Measurements from ENCODE around the gene RAB38.

The RAB38 gene

DNA sequence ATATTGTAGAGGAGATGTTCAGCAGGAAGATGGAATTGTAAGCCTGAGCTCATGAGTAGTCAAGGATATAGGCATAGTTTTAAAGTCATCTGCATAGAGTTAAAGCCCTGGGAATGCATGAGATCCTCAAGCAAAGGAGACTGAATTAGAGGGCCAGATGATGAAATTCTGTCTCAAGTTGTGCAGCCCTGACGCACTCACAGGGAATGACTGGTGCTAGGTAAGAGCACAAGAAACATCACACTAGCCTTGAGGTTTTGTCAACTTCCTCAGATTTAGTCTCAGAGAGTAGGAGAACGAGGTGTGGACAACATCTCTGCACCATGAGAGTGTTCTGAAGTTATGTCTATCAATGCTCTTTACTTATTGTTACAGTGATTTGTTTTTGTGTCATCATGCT, 5.8 kb downstream of the RAB38 start:
- DNase-seq = no peak

DNA sequence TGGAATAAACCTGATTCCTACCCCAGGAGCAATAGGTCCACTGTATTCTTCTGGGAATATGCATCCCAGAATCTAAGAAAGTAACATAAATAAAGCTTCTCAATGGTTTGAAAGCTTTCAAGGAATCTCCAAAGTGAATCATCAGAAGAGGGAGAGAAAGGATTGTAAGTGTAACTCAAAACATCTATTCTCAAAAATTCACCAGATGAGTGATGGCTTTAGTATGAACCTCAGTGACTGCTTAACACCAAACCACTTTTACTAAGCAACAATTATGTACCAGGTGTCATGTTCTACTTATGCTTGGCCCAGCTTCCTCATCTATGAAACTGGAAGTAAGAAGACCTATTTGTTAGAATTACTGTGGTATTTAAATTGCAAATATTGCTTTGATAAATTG, 7.4 kb downstream of the RAB38 start:
- DNase-seq = no peak

- DNase-seq = no peak
These were observed 10.2 kb downstream of the RAB38 start for GRCh38 chr11:88164806-88165585.

DNA sequence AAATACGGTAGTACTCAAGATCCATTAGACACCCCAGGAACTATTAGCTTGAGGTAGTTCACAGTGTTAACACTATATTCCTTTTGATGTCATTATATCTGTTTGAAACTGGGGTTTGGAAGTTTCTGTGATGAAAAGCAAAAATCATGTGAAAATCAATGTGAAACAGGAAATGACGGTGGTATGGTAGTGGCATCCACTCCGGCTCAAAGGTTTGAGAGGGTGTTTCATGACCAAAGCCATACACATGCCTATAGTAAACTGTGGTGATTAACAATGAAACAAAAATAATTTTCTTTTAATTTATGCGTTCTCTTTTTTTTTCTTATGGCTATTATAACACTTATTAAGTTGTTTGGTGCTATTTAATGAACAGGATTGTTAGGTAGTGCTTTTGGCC, 10.9 kb downstream of the RAB38 start:
- DNase-seq = no peak

DNA sequence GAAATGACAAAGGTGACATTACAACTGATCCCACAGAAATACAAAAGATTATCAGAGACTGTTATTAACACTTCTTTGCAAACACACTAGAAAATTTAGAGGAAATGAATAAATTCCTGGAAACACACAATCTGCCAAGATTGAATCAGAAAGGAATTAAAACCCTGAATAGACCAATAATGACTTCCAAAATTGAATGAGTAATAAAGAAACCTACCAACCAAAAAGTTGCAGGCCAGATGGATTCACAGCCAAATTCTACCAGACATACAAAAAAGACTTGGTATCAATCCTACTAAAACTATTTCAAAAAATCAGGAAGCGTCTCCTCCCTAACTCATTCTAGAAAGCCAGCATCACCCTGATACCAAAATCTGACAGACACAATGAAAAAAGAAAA, 17.2 kb downstream of the RAB38 start:
- DNase-seq = no peak

- DNase-seq = no peak
These were observed 17.9 kb downstream of the RAB38 start for GRCh38 chr11:88157370-88157769.

DNA sequence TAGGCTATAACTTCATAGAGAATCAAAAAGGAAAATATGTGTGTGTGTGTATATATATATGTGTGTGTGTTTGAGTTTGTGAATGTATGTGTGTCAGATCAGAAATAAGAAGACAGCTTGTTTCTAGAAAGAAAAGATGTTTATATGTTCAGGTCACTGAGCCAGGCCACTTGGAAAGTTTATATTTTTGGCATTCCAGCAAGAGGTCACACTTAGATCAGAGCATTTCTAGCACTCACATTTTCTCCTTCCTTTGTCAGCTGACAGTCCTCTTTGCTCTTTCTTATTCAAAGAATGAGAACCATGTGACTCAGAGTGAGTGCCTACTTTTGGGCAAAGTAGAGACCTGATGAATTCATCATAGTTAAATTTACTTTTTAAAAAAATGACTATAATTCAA, 22.9 kb downstream of the RAB38 start:
- no peak for DNase-seq

DNA sequence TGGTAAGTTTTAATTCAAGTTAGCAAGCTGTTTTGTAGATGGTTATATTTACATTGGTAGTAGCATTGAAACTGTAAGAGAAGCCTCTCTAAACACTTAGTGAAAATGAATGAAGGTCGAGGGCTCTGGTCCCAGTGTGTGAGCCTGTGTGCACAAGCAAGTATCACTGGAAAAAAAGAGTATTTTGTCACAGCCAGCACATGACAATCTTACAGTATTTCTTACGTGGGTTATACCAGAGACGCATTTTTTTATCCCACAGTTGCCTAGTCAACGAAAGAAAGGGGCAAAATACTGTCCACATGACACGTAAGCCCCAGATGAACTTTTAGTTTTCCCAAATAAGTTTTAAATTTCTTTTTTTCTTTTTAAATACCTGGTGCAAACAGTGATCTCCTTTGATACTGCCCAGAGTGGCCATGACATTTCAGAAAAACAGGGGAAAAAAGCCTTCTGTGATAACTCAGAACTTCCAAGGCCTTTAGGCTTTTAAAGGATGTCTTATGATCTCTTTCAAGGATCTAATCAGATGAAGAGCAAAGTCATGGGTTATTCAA, 23.5 kb downstream of the RAB38 start:
- DNase-seq = no peak

DNA sequence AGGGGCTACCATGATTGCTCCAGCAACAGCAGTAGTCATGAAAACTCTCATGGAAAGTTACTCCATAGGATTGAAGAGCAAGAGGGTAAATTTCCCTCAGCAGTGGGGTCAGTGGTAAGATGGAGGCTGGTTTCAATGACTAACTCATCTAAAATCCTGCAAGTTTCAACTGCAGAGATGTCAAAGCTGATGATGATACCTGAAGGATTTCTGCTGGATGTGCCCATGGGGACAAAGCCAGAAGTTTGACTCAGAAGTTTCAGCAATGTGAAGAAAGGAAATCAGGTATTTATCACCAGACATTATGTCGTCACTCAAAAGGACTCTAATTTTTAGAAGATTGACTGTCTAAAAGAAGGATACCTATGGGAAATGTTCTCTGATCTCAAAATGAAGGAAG, 29.1 kb downstream of the RAB38 start:
- no peak for DNase-seq

- DNase-seq = no peak
These were observed 35.4 kb downstream of the RAB38 start for GRCh38 chr11:88139865-88140264.

GRCh38 chr11:88131764-88132470, 43.3 kb downstream of the RAB38 start:
- DNase-seq = no peak

DNA sequence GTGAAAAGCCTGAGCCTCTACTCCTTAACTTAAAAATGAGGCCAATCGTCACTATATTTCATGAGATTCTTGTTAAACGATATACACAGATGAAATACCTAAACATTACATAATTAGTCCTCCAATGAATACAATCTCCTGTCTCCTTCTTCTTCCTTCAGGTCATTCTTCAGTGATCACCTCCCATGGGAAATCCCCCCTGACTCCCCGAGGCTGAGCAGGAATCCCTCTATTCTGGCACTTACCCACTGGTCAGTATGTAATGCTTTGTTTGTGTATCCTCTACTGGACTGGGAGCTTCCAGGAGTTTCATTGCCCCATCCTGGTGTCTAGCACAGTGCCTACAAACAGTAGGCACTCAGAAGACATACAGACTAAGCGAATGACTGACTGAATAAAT, 52.3 kb downstream of the RAB38 start:
- no peak for DNase-seq

DNA sequence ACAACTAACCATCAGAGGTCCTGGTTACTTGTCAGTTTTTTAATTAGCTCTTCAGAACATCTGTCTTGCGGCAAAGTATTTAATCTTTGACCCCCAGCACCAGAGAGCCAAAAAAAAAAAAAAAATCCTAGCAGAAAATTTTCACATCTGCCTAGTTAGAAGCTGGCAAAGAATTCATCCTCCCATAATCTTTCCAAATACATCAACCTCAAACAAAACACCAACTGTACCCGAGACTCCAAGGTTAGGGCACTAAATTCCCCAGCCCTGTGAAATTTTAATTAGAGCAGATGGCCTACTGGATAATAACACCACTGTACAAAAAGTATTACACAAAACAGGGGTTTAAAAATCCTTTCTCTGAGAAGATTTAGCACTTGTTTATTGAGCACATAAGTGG, 55.7 kb downstream of the RAB38 start:
- DNase-seq = no peak

- no peak for DNase-seq
These were observed 57.9 kb downstream of the RAB38 start for GRCh38 chr11:88117281-88117858.

DNA sequence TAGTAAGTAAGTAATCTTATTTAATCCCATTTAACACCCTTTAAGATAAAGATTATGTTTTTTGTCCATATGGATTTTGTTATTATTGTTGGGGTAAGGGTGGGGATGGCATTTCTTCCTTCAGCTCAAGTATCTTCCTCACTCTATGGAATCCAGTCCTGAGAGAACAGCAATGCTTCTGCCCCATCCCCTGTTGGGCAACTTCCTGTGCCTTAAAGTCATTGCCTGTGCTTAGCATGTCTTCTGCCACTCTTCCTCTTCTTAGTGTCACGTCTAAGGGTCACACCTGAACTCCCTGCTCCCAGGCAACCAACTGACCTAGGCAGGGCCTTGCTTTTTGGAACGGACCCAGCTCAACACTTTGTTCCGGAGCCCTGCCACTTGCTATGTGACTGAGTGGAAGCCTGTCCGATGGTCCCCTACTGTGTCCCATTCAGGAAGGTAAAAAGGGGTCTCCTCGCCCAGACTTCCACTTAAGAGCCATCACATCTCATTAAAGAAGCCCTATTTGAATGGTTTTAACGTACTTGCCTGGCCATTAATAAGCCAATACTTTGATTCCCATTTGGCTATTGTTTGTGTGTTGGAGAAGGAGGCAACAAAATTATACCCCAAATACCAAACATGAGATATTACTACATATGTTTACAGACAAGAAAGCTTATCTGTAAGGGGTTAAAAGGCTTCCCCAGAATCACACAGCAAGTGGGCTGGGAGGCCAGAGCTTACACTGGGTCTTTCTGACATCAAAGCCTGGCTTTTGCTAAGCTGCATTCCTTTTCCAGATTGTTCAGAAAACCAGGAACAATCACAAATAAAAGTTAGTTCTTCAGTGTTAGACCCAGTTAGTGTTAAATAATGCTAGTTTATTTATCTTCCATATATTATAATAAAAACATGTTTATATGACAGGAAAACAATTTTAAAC, 59.2 kb downstream of the RAB38 start:
- no peak for DNase-seq

- DNase-seq = no peak
These were observed 60.7 kb downstream of the RAB38 start for GRCh38 chr11:88114486-88115045.

GRCh38 chr11:88106666-88107065, 68.6 kb downstream of the RAB38 start:
- no peak for DNase-seq

- DNase-seq = no peak
These were observed 69.3 kb downstream of the RAB38 start for GRCh38 chr11:88105951-88106350.

- no peak for DNase-seq
These were observed 69.7 kb downstream of the RAB38 start for GRCh38 chr11:88105526-88105925.

GRCh38 chr11:88104408-88104807, 70.8 kb downstream of the RAB38 start:
- no peak for DNase-seq

GRCh38 chr11:88103337-88104206, 71.7 kb downstream of the RAB38 start:
- peak; percentile 13 for DNase-seq

- DNase-seq = no peak
These were observed 72.7 kb downstream of the RAB38 start for GRCh38 chr11:88102598-88102934.
